Mammary epithelial cell (primary cell): ENCODE measurements around the gene OPRM1.

Experiments
- CTCF ChIP-seq, 2 donors: IDR thresholded peaks in 1 of 2; conservative IDR thresholded peaks in 1 of 2; 2 replicates each; pipeline ENCODE4 v1.5.1; 2011 to 2012; ENCODE audit warnings: inconsistent platforms in 2 of 2, low read length in 2 of 2, mild to moderate bottlenecking in 2 of 2, control low read depth in 1 of 2, low read depth in 1 of 2; ENCODE audit not compliant: insufficient read depth in 1 of 2; ENCODE audit errors: extremely low read depth in 1 of 2
- EZH2 ChIP-seq: IDR thresholded peaks from 2 replicates; pipeline ENCODE4 v1.6.1; 2012; ENCODE audit warnings: low read length, inconsistent platforms, borderline replicate concordance

- TF ChIP-seq EZH2 (no peak), CTCF (conservative IDR thresholded peaks at IDR 0.05 in 1 of 2, IDR thresholded peaks at IDR 0.05 in 1 of 2; ENCODE audit: extremely low read depth in 1 of 2, insufficient read depth in 1 of 2, low read depth in 1 of 2, low read length in 2 of 2) (no peak)
Measured at GRCh38 chr6:154057098-154057497, 18.1 kb downstream of the OPRM1 start.
